Stimulated activated naive CD8-positive, alpha-beta T cell treated with anti-CD3 and anti-CD28 coated beads, Interleukin-15, amount 100 ng/mL, for 72 hours (primary cell): Measurements from ENCODE around the gene SEL1L3.

ENCODE experiments used
- ATAC-seq: fragments of 150-1000 bp; cut with Tn5 transposase; 2 replicates; pipeline ENCODE4 v1.10.0; 2021; ENCODE audit warnings: mild to moderate bottlenecking, moderate library complexity
- DNase-seq, 2 donors: peaks; one replicate each; pipeline ENCODE4 v3.0.0; 2021 to 2022
- H3K27ac Mint-ChIP-seq, 2 donors: one replicate each; pipeline ENCODE4 v1.8.0; 2022; ENCODE audit warnings: mild to moderate bottlenecking in 2 of 2, mixed read lengths in 2 of 2, moderate library complexity in 2 of 2
- H3K27me3 Mint-ChIP-seq: one replicate; pipeline ENCODE4 v1.8.0; 2022; ENCODE audit warnings: mixed read lengths
- H3K4me1 Mint-ChIP-seq: one replicate; pipeline ENCODE4 v1.8.0; 2022; ENCODE audit warnings: mild to moderate bottlenecking, mixed read lengths
- H3K4me3 Mint-ChIP-seq, 2 donors: one replicate each; pipeline ENCODE4 v1.8.0; 2022; ENCODE audit warnings: mild to moderate bottlenecking in 2 of 2, mixed read lengths in 2 of 2, moderate library complexity in 1 of 2
- H3K9me3 Mint-ChIP-seq, 2 donors: one replicate each; pipeline ENCODE4 v1.8.0; 2022; ENCODE audit warnings: mixed read lengths in 2 of 2

SEL1L3 gene

GRCh38 chr4:25843340-25844097 lies 19.3 kb downstream of the SEL1L3 start:
- no peak for ATAC-seq
- H3K27ac Mint-ChIP-seq: peak overlapping the region in 1 of 2 donors; percentile 83
- H3K27me3 Mint-ChIP-seq: no peaks in the 10 kb centered on the region
- no peaks in the 10 kb centered on the region for H3K9me3 Mint-ChIP-seq
- DNase-seq: no peak
- H3K4me3 Mint-ChIP-seq: peak overlapping the region in 1 of 2 donors; percentile 50
- H3K4me1 Mint-ChIP-seq: peaks cover 57% of the 10 kb centered on the region

- DNase-seq (peak in 1 of 2 donors; percentile 38), ATAC-seq (peak; percentile 73)
- Mint-ChIP-seq H3K4me3 (peak overlapping the region in 1 of 2 donors; percentile 10), H3K27me3 (no peaks in the 10 kb centered on the region), H3K4me1 (peaks cover 47% of the 10 kb centered on the region), H3K27ac (peak overlapping the region; percentile 85 to 94), H3K9me3 (no peaks in the 10 kb centered on the region)
Observed at GRCh38 chr4:25842229-25842845, 20.5 kb downstream of the SEL1L3 start.

GRCh38 chr4:25839687-25840086 lies 23.1 kb downstream of the SEL1L3 start:
- Mint-ChIP-seq H3K4me3 (no peak overlapping the region), H3K27ac (no peak overlapping the region), H3K9me3 (no peaks in the 10 kb centered on the region), H3K4me1 (peaks cover 33% of the 10 kb centered on the region), H3K27me3 (no peaks in the 10 kb centered on the region)
- no peak for DNase-seq
- ATAC-seq: no peak

GRCh38 chr4:25839233-25839632 lies 23.6 kb downstream of the SEL1L3 start:
- Mint-ChIP-seq H3K9me3 (no peaks in the 10 kb centered on the region), H3K4me3 (no peak overlapping the region), H3K27me3 (no peaks in the 10 kb centered on the region), H3K4me1 (peaks cover 29% of the 10 kb centered on the region), H3K27ac (no peak overlapping the region)
- no peak for ATAC-seq
- no peak for DNase-seq

GRCh38 chr4:25838526-25838925 lies 24.3 kb downstream of the SEL1L3 start:
- Mint-ChIP-seq H3K27ac (no peak overlapping the region), H3K4me1 (peaks cover 22% of the 10 kb centered on the region), H3K4me3 (no peak overlapping the region), H3K9me3 (no peaks in the 10 kb centered on the region), H3K27me3 (no peaks in the 10 kb centered on the region)
- ATAC-seq (no peak), DNase-seq (no peak)

GRCh38 chr4:25837107-25837506 lies 25.7 kb downstream of the SEL1L3 start:
- Mint-ChIP-seq H3K27ac (no peak overlapping the region), H3K9me3 (no peaks in the 10 kb centered on the region), H3K4me1 (peaks cover 8% of the 10 kb centered on the region), H3K4me3 (no peak overlapping the region), H3K27me3 (no peaks in the 10 kb centered on the region)
- ATAC-seq (no peak), DNase-seq (no peak)

GRCh38 chr4:25835384-25835783 lies 27.4 kb downstream of the SEL1L3 start:
- no peak for ATAC-seq
- DNase-seq: no peak
- H3K27ac Mint-ChIP-seq: no peak overlapping the region
- no peaks in the 10 kb centered on the region for H3K9me3 Mint-ChIP-seq
- no peaks in the 10 kb centered on the region for H3K4me1 Mint-ChIP-seq
- no peaks in the 10 kb centered on the region for H3K27me3 Mint-ChIP-seq
- no peak overlapping the region for H3K4me3 Mint-ChIP-seq

GRCh38 chr4:25834411-25835107 lies 28.2 kb downstream of the SEL1L3 start:
- H3K27me3 Mint-ChIP-seq: no peaks in the 10 kb centered on the region
- no peaks in the 10 kb centered on the region for H3K4me1 Mint-ChIP-seq
- H3K4me3 Mint-ChIP-seq: no peak overlapping the region
- H3K27ac Mint-ChIP-seq: no peak overlapping the region
- no peak for ATAC-seq
- no peaks in the 10 kb centered on the region for H3K9me3 Mint-ChIP-seq
- DNase-seq: no peak

- no peak overlapping the region for H3K27ac Mint-ChIP-seq
Observed at GRCh38 chr4:25830548-25830947, 32.2 kb downstream of the SEL1L3 start.

GRCh38 chr4:25827897-25828296 lies 34.9 kb downstream of the SEL1L3 start:
- Mint-ChIP-seq H3K9me3 (no peaks in the 10 kb centered on the region), H3K27me3 (no peaks in the 10 kb centered on the region), H3K4me3 (no peak overlapping the region), H3K27ac (no peak overlapping the region), H3K4me1 (no peaks in the 10 kb centered on the region)
- no peak for DNase-seq
- no peak for ATAC-seq

More at GRCh38 chr4:25830548-25830947, 32.2 kb downstream of the SEL1L3 start:
- H3K27me3 Mint-ChIP-seq: no peaks in the 10 kb centered on the region
- ATAC-seq (no peak), DNase-seq (no peak)
- H3K4me3 Mint-ChIP-seq: no peak overlapping the region
- H3K4me1 Mint-ChIP-seq: no peaks in the 10 kb centered on the region
- no peaks in the 10 kb centered on the region for H3K9me3 Mint-ChIP-seq

GRCh38 chr4:25827373-25827772 lies 35.4 kb downstream of the SEL1L3 start:
- Mint-ChIP-seq H3K27me3 (no peaks in the 10 kb centered on the region), H3K4me1 (no peaks in the 10 kb centered on the region)

GRCh38 chr4:25826074-25826752 lies 36.6 kb downstream of the SEL1L3 start:
- H3K27me3 Mint-ChIP-seq: no peaks in the 10 kb centered on the region
- no peak overlapping the region for H3K4me3 Mint-ChIP-seq
- DNase-seq: no peak
- H3K9me3 Mint-ChIP-seq: no peaks in the 10 kb centered on the region
- no peak overlapping the region for H3K27ac Mint-ChIP-seq
- no peak for ATAC-seq
- no peaks in the 10 kb centered on the region for H3K4me1 Mint-ChIP-seq

More at GRCh38 chr4:25827373-25827772, 35.4 kb downstream of the SEL1L3 start:
- ATAC-seq: no peak
- Mint-ChIP-seq H3K4me3 (no peak overlapping the region), H3K9me3 (no peaks in the 10 kb centered on the region), H3K27ac (no peak overlapping the region)
- DNase-seq: no peak

GRCh38 chr4:25823632-25824031 lies 39.2 kb downstream of the SEL1L3 start:
- ATAC-seq (no peak), DNase-seq (no peak)
- H3K27me3 Mint-ChIP-seq: no peaks in the 10 kb centered on the region
- H3K4me1 Mint-ChIP-seq: no peaks in the 10 kb centered on the region
- peak overlapping the region in 1 of 2 donors; percentile 68 for H3K27ac Mint-ChIP-seq
- no peak overlapping the region for H3K4me3 Mint-ChIP-seq
- no peaks in the 10 kb centered on the region for H3K9me3 Mint-ChIP-seq

GRCh38 chr4:25821899-25822298 lies 40.9 kb downstream of the SEL1L3 start:
- Mint-ChIP-seq H3K4me3 (no peak overlapping the region), H3K4me1 (no peaks in the 10 kb centered on the region), H3K27me3 (no peaks in the 10 kb centered on the region), H3K27ac (no peak overlapping the region), H3K9me3 (no peaks in the 10 kb centered on the region)
- ATAC-seq: no peak
- no peak for DNase-seq

GRCh38 chr4:25821267-25821666 lies 41.5 kb downstream of the SEL1L3 start:
- no peak for DNase-seq
- ATAC-seq: no peak

More at GRCh38 chr4:25821267-25821666, 41.5 kb downstream of the SEL1L3 start:
- Mint-ChIP-seq H3K4me1 (no peaks in the 10 kb centered on the region), H3K27ac (no peak overlapping the region), H3K9me3 (no peaks in the 10 kb centered on the region), H3K27me3 (no peaks in the 10 kb centered on the region), H3K4me3 (no peak overlapping the region)
